HG03045 (cell line): ENCODE data around the gene POU3F3.

Experiments
- ATAC-seq: cut with Tn5 transposase; IDR thresholded peaks from one replicate; pipeline ENCODE4 v1.9.1; 2021; ENCODE audit warnings: mild to moderate bottlenecking, moderate library complexity; ENCODE audit not compliant: unreplicated experiment

POU3F3 gene

DNA sequence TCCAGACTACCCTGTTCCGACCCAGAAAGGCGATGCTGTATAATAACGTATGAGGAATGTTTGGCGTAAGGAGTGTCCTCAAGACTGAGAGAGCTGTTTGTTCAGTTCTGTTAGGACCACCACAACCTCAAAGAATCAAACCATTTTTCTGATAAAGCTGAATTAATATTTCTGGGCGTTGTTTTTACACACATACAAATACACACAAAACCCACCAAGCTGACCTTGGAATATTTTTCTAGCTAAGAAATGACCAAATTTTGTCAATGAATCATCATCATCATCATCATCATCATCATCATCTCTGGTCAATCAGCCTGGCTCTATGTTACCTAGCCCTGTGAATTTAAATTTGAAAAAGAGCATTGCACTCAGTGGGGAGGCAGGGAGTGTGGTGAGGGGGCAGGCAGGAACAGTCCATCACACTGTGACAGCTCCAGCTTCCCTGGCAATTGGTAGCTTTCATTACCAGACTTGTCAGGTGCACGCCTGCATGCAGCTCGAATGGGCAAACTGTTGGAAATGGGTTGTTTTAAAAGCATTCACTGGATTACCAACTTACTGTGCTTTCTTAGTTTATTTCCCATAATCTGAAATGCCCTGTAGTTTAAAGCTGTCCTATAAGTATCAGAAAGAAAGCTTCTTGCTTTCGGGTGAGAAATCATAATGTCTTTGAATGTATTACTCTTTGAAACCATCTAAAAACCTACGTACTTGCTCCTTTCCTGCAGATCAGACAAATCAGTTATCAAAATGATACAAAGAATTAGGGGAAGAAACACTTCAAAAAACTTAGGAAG lies 6.9 kb upstream of the POU3F3 start:
- no peak for ATAC-seq

DNA sequence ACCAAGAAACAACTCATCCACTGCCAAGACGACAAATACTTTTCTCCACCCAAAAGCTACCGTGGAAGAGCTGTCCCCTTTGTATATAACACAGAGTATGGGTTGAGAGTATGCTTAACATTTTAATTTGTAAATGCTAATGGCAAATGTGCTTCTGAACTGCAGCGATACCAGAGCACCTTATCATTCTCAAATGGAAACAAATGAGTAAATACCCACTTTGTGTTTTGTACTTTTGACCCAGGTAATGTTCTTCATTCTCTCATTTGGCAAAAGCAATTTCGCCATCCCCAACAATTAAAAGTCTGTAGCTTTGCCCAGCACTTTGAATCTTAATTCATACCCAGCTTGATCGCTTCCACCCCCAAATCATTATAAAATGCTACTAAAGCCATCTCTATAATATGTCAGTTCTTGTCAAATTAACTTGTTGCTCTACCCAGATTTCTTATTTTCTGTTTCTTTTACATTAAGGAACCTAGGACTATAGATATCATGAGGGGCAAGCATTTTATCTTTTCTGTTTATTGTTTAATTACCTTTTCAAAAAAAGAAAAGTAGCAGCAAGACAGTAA lies 6.2 kb upstream of the POU3F3 start:
- ATAC-seq, result no peak

DNA sequence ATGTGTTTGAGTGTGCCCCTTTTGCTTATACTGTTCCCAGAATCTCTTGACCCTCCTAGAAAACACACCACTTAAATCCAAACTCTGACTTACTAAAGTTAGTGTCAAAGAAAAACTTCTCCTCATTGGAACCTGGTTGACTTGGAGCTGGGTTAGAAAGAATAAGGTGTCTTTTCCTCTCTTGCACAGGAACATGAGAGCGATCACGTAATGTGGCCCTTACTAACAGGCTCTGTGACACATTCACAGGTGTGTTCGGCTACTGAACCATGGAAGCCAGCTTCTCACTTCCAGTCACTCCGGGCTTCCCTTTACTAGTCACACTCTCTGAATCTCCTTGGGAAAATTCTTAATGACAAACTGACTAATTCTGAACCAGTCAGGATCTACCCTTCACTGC lies 5.4 kb upstream of the POU3F3 start:
- ATAC-seq, result no peak

DNA sequence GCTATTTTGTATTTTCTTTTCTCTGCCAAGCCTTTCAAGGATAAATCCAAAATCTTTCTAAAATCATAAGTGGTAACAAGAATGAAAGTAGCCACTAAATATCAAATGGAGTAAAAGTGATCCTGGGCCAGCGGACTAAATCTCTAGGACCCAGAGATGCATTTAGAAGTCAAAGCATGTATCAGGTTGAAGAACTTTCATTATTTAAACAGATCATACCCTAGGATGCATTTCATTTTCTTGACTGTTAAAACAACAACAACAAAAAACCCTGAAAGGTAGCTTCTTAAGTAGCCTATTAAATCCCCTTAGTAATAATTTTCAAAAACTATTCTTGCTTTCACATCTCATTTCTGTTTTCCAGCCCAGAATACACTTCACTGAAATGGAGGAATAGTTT lies 4.8 kb upstream of the POU3F3 start:
- no peak for ATAC-seq

DNA sequence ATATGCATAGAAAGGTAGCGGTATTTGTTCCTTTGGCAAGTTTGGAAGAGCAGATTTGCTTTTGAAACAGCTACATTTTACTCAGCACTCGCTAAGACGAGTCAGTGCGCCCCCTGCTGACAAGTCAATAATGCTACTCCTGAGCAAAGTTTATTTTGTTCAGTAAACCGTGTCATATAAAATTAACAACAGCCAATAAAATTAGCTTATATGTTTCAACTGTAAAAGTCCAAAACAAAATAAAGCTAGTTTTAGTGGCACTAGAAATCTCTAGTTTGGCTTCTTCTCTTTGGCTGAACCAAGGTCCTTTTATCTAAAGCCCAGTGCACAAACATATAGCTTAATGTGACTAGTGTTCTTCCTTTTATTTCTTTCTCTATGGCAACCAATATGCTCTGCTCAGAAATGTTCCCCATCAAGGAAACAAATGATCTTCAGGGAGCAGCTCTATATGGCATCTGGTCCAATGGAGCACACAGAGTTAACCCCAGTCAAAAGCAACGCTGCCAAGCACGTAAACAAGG lies 4.2 kb upstream of the POU3F3 start:
- no peak for ATAC-seq

DNA sequence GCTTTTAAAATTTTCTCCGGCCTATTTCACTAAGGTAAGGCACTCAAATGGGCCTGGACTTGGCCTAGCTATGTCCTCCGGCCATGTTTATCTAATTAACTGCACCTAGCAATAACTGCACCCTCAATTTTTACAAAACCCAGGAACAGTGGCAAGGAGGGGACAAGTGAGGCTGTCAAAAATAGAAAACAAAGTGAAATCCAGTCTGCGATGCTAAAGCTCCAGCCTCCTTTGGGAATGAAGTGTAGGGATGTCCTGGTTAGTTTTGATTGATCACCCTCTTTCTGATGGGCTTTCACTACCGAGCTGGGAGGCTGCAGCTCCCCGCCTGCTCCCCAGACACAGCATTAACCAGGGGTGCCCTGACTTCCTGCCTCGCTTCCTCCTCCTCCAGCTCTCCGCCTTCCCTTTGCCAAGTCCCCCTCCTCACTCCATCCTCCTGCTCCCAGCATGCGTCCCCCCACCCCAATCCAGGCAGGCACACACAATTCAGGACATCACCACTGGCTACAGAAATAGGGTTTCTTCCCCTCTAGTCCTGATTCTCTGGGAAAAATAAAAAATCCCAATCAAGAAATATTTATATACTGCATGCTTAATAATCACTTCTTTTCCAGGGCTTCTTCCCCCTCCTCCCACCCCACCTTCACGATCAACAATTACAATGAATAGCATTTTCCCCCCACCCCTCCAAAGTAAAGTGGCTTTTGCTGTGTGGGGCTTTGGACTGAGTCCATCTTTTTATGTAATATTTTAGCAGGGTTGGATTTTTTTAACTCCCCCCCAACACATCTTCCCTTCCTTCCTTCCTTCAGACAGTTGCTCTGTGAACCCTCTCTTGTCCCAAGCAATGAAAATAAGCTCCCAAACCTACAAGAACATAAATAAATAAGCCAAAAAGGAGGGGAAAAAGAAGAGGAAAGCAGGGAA lies 3.3 kb upstream of the POU3F3 start:
- ATAC-seq, result no peak

DNA sequence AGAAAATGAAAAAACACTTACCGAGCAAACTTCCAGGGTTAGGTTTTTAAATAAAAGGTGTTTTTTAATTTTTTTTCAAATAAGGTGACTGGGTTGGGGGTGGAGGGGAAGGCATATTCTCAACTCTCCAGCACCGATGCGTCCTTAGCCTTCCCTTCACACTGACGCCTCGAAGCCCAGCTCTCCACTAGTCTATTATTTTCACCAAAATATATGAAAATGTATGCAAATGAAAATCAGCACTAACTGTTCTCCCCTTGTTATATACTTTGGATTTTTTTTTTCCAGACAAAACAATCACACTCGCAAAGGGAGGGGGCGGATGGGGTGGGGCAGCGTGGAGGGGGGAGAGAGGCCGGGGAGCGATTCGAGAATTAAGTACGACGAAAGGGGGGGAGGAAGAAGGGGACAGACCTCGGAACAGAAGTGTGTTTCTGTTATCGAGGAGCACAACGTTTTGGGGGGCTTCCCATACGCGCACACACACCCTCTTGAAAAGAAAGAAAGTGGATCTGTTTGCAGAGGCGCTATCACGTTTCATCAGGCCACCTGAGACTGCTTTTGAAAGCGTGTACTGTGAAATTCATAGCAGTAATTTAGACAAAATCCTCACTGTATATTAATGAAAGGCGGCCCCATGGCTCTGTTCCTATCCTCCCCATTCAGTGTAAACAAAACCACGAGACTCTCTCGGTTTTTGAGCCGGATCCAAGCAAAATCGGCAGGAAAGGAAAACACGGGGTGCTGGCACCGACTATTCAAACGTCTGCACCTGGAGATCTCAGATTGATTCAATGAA lies 2.4 kb upstream of the POU3F3 start:
- no peak for ATAC-seq

DNA sequence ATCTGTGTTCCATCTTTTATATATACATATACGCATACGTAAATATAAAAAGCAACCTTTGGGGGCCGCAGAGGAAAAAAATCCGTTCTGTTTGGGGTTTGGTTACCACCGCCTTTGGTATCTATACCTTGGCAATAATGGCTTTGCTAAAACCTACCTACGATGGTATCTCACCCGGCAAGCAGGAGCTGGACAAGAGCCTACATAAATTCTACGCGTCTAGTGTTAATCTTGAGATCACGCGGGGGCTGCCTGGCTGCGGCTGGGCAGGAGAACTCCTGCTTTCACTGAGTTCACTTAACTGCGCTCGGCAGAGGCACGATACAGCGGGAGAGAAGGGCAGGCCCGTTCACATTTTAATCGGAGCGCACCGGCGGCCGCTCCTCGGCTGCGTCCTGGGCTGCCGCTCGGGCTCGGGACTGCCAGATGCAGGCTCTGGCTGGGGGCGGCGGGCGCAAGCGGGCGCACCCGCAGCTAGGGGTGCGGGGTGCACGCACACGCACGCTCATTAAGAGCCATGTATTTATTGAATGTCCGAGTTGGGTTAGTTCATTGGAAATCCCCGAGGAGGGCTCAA lies 1.7 kb upstream of the POU3F3 start:
- ATAC-seq, result no peak

DNA sequence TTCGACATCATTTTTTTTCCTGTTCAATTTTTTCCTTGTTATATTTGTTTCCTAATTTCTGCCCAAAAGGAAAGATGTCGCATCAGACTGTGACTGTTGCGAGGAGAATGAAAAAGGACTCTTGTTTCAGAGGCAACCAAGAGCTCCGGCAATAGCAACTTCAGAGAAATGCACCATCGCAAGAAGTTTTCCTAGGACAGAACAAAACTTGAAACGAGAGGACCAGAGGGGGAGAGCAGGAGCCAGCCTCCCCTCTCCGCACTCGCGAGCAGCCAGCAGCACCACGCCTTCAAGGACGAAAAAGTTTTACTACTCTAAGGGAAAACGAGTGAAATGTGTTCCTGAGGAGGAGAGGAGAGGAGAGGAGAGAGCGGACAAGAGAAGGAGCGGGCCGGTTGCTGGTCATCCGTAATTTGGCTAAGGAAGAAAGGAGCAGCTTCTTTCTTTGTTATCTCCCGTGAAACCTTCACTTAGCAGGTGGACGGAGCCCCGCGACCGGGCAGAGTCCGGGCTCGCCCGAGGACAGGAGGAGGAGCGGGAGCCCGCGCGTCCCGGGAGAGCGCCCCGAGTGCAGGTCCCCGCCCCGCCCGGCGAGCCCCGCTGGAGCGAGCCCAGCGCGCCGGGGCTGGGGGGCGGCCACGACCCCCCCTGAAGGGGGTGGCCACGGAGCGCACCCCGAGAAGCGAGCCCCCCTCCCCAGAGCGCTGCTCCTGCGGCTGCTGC lies 744 bp downstream of the POU3F3 start:
- no peak for ATAC-seq

DNA sequence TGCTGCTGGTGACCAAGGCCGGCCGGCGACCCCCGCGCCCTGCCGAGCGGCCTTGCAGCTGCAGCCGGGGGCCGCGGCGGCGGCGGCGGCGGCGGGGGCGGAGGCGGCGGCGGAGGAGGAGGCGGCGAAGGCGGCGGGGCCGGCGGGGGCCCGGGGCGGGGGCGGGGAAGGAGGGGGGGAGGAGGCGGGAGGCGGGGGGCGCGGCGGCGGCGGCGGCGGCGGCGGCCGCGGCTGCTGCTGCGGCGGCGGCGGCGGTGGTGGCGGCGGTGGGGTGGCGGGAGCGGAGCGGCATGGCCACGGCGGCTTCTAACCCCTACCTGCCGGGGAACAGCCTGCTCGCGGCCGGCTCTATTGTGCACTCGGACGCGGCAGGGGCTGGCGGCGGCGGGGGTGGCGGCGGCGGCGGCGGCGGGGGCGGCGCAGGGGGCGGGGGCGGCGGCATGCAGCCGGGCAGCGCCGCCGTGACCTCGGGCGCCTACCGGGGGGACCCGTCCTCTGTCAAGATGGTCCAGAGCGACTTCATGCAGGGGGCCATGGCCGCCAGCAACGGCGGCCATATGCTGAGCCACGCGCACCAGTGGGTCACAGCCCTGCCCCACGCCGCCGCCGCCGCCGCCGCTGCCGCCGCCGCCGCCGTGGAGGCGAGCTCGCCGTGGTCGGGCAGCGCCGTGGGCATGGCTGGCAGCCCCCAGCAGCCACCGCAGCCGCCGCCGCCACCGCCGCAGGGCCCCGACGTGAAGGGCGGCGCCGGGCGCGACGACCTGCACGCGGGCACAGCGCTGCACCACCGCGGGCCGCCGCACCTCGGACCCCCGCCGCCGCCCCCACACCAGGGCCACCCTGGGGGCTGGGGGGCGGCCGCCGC lies 1.5 kb downstream of the POU3F3 start:
- ATAC-seq, result no peak

DNA sequence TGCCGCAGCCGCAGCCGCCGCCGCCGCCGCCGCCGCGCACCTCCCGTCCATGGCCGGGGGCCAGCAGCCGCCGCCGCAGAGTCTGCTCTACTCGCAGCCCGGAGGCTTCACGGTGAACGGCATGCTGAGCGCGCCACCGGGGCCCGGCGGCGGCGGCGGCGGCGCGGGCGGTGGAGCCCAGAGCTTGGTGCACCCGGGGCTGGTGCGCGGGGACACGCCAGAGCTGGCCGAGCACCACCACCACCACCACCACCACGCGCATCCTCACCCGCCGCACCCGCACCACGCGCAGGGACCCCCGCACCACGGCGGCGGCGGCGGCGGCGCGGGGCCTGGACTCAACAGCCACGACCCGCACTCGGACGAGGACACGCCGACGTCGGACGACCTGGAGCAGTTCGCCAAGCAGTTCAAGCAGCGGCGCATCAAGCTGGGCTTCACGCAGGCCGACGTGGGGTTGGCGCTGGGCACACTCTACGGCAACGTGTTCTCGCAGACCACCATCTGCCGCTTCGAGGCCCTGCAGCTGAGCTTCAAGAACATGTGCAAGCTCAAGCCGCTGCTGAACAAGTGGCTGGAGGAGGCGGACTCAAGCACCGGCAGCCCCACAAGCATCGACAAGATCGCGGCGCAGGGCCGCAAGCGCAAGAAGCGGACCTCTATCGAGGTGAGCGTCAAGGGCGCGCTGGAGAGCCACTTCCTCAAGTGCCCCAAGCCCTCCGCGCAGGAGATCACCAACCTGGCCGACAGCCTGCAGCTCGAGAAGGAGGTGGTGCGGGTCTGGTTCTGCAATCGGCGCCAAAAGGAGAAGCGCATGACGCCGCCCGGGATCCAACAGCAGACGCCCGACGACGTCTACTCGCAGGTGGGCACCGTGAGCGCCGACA lies 2.4 kb downstream of the POU3F3 start:
- ATAC-seq, result no peak

DNA sequence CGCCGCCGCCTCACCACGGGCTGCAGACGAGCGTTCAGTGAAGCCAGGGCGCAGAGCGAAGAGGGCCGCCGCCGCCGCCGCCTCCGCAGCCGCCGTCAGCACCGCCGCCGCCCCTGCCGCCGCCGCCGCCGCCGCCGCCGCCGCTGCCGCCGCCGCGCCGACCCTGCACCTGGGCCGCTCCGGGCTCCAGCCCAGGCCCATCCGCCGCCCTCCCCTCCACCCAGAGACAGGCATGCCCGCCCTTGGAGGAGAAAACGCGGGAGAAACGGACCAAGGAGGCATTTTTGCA lies 3.0 kb downstream of the POU3F3 start:
- ATAC-seq, result no peak

DNA sequence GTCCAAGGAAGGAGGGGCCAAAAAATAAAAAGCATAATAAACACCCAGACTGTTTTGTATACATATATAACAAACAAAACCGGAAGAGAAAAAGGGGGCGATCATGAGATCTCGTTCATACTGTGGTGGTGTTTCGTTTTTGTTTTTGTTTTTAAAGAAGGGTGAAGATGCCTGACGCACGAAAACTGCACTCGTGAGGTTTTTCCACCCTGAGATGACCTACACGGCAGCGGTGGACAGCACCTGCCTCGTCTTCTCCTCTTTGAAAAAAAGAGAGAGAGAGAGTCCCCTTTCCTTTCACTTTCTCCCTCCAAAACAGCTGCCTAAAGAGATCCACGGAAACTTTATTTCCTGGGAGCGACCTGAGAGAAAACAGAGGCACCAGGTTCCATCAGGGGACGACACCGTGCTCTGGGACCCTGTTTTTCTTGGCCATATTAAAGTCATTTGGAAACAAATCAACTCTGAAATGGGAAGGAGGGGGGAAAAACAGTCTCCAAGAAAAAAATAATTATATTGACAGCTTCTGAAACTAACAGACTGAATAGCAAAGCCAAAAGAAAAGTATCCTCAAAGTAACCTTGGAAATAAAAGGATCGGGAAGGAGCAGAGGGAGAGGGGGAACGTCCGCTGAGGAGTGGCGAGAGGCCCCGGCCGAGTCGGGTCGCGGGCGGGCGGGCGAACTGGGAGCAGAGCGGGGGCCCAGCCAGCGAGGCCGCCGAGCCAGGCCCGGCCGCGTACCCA lies 3.5 kb downstream of the POU3F3 start:
- no peak for ATAC-seq

DNA sequence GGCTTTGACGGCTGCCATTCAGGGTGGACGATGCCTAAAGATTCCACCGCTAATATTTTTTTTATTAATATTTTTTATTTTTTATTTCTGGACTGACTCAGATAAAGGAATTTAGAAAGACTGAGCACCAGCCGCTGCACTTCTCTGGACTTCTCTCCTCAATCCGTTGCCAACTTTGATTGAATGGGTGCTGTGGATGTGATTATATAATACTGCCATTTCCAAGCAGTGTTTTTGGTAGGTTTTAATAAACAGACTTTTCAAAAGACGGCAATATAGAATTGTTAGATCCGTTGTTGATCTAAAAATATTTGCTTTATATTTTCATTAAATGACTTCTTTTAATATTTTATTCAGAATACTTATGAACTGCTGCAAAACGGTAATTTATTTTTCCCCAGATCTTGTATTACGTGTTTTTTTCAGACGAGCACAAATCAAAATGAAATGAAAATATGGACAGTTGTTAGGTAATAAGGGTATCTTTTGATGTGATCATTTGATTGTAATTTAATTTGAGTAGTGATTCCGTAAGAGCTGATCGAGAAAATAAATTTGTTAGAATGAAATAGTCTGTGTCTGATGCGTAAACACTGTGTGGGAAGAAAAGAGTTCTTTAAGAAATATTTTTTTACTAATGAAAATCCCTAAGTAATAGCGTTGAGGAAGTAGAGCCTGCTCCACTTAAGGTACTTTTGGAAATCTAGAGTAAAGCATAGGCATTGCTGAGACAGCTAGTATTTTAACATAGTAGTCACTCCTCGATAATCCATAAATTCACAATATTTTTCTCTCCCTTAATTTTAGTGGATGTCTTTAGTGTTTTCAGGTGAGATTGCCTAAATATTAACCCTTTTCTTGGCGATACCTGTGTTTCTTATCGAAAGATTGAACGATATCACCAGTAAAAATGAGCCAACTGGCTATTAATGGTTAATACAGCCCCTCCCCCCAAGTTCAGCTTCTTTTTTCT lies 4.4 kb downstream of the POU3F3 start:
- no peak for ATAC-seq

DNA sequence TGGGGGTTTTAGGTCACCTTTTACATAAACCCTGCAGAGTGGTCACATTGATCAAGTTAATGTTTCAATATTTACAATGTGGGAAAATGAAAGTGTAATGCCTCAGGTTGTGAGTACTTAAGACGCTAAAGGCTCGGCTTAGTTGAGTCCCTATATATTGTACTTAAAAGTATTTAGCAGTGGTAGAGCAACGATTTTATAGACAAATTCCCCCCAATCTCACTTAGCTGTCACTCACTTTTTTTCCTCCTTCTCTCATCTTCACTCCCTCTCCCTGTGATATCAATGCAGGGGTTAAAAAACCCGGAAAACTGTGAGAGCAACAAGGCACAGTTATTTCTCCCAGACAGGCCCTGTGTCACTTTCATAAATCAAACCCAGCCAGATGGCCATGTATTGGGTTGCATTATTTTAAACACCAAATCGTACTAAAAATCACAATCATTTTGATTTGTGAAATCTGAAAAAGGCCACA lies 5.4 kb downstream of the POU3F3 start:
- no peak for ATAC-seq
